Fibroblast of the aortic adventitia (primary cell): ENCODE results near the gene CRIP2. TPM values are rescaled to one million over a fixed set of nuclear protein-coding genes. Genes with fewer than 3 reads are reported as not detected.

Experiments
- DNase-seq: peaks from one replicate; pipeline ENCODE4 v3.0.0-alpha.2; 2010; ENCODE audit warnings: low read depth
- H3K4me3 ChIP-seq: 2 replicates; pipeline ENCODE4 v1.5.1; 2011; ENCODE audit warnings: low read depth, mild to moderate bottlenecking, control low read depth, low read length, moderate library complexity
- CTCF ChIP-seq: IDR thresholded peaks from 2 replicates; pipeline ENCODE4 v1.5.1; 2011; ENCODE audit warnings: mild to moderate bottlenecking, low read length, control low read depth, inconsistent platforms; ENCODE audit not compliant: insufficient read depth
- total RNA-seq: library from RNA; depleted of rRNA; stranded (reverse); fragments of >200 nt; gene quantifications from 2 replicates; pipeline ENCODE4 v1.2.3, GENCODE V29; 2012; ENCODE audit warnings: low replicate concordance

CRIP2 gene
- total RNA-seq, 1 donor = 54.3 TPM

GRCh38 chr14:105525861-105526775 is 51.5 kb downstream of the CRIP2 start, which contains the start of gene TMEM121:
Gene TMEM121, plus strand, starts transcription at chr14:105526583. Its CDS starts 2,252 bp downstream, at chr14:105528835.
- no peak for DNase-seq
- TF ChIP-seq CTCF = no peak
- peak within 1 kb of the TSS; percentile 69 for H3K4me3 ChIP-seq

GRCh38 chr14:105526776-105527380 is 52.3 kb downstream of the CRIP2 start:
- TF ChIP-seq CTCF = no peak
- DNase-seq = no peak
- H3K4me3 ChIP-seq = peak overlapping the region; percentile 69

- DNase-seq = no peak
- peak overlapping the region; percentile 69 for H3K4me3 ChIP-seq
- no peak for TF ChIP-seq CTCF
Measured at GRCh38 chr14:105527381-105527825, 52.8 kb downstream of the CRIP2 start.

DNA sequence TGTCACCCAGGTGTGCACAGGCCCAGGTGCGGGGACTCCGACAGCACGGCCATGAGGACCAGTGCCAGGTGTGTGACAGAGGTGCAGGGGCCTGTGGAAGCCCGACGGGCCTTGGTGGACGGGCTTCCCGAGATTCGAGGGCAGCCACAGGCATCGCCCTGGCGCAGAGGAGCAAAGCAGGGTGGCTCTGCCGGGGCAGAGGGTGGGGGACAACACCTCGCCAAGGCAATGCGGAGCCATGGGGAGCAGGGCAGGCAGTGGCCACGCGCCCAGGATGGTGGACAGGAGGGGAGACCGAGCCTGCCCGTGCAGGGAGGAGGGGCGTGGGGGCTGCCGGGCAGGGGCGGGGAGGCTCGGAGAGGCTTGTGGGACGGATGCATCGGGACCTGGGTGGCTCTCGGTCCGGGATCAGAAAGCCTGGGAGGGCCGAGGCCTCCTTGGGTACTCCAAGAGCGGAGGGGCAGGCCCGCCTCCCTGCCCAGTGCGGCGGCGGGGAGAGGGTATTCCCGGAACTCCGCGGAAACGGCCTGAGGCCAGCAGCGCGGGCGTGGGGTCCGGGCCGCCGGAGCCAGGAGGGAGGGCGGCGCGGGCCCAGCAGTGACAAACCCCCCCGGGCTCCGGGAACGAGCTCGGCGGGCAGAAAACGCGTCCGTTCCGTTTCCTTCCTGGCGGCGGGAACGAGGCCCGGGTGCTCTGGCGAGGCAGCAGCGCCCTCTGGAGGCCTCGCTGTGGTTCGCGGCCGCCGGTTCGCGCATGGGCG is 53.4 kb downstream of the CRIP2 start:
- peak; percentile 74 for TF ChIP-seq CTCF
- H3K4me3 ChIP-seq = peak overlapping the region; percentile 69
- peak; percentile 66 for DNase-seq

DNA sequence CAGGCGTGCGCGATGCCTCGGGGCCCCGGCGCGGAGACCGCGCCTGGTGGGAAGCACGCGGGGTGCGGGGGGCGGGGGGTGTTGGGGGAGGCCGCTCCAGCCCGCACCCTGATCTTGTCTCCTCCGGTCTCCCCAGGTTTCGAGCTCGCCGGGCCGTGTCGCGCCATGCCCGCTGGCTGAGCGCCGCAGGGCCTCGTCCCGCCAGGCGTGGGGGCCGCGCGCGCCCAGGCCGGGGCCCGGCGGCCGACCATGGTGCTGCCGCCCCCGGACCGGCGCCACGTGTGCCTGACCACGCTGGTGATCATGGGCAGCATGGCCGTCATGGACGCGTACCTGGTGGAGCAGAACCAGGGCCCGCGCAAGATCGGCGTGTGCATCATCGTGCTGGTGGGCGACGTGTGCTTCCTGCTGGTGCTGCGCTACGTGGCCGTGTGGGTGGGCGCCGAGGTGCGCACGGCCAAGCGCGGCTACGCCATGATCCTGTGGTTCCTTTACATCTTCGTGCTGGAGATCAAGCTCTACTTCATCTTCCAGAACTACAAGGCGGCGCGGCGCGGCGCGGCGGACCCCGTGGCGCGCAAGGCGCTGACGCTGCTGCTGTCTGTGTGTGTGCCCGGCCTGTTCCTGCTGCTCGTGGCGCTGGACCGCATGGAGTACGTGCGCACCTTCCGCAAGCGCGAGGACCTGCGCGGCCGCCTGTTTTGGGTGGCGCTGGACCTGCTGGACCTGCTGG is 54.1 kb downstream of the CRIP2 start:
- TF ChIP-seq CTCF = no peak
- H3K4me3 ChIP-seq = peak overlapping the region; percentile 41
- no peak for DNase-seq

- no peak for TF ChIP-seq CTCF
- no peak for DNase-seq
- H3K4me3 ChIP-seq = no peak overlapping the region
Measured at GRCh38 chr14:105529319-105529568, 54.6 kb downstream of the CRIP2 start.
